Transverse colon (tissue), 4 donors: ENCODE data around the gene TARDBP.

Source experiments
- CTCF ChIP-seq, 5 experiments: fragments of 200-600 bp in 3 of 5; fragments of 450-650 bp in 2 of 5; sonication (generic) in 3 of 5; IDR thresholded peaks; 1 replicate in 2 of 5; 2 replicates in 3 of 5; pipeline ENCODE4 v1.5.1; 2016 to 2017; ENCODE audit warnings: antibody characterized with exemption in 5 of 5, inconsistent platforms in 3 of 5, mild to moderate bottlenecking in 2 of 5, moderate library complexity in 1 of 5
- EP300 ChIP-seq: sonication (generic); formaldehyde crosslinking; IDR thresholded peaks from one replicate; pipeline ENCODE4 v1.6.1; 2017; ENCODE audit warnings: antibody characterized with exemption, low read depth
- POLR2A ChIP-seq: fragments of 450-650 bp; IDR thresholded peaks from one replicate; pipeline ENCODE4 v1.6.1; 2016; ENCODE audit warnings: antibody characterized with exemption, mild to moderate bottlenecking, moderate library complexity
- POLR2AphosphoS5 ChIP-seq, 3 donors: sonication (generic); formaldehyde crosslinking; IDR thresholded peaks; one replicate each; pipeline ENCODE4 v1.6.1; 2016; ENCODE audit warnings: antibody characterized with exemption in 3 of 3

GRCh38 chr1:10990828-10991227 is 21.6 kb upstream of the TARDBP start:
- TF ChIP-seq POLR2AphosphoS5 (IDR thresholded peaks at IDR 0.05) (no peak), POLR2A (no peak), CTCF (IDR thresholded peaks at IDR 0.05) (no peak), EP300 (no peak)
